Subcutaneous adipose tissue (tissue), 4 donors: ENCODE data around the gene CLEC7A. TPM values are rescaled to one million over a fixed set of nuclear protein-coding genes. Genes with fewer than 3 reads are reported as not detected.

Experiments
- total RNA-seq, 4 donors: library from RNA; depleted of rRNA; stranded (reverse); fragments of >200 nt; gene quantifications; one replicate each; pipeline ENCODE4 v1.1.0, GENCODE V29; 2016
- TF ChIP-seq, protein P1 (sequence below): fragments of 450-650 bp; IDR thresholded peaks from one replicate; pipeline ENCODE4 v1.5.1; 2016; ENCODE audit warnings: low read depth, mild to moderate bottlenecking, control low read depth, antibody characterized with exemption, moderate library complexity

CLEC7A gene
- 10 to 100 TPM; 14.7 to 87.5 (median 23.0) TPM for total RNA-seq

DNA sequence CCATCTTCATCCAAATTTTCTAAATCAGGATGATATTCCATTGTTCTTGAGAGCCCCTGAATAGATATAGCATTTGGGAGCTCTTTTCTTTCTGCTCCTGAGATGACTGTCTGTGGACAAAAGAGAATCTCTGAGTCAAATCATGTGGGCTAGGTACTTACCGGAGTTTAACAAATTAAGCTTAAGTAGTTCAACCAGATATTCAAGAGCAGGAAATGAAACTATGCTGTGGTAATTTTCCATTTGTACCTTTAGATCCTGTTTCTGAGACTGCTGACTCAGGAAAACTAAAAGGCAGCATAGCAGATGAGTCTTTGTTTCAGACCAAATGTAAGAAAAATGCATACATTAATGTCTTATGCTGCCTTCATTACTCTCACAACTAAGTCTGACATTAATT is at the start of gene CLEC7A:
Gene CLEC7A (minus strand): TSS at position 158 of the 400 bp plus-strand sequence. CDS start 117 bp downstream, at position 41.
- TF ChIP-seq, protein P1, sequence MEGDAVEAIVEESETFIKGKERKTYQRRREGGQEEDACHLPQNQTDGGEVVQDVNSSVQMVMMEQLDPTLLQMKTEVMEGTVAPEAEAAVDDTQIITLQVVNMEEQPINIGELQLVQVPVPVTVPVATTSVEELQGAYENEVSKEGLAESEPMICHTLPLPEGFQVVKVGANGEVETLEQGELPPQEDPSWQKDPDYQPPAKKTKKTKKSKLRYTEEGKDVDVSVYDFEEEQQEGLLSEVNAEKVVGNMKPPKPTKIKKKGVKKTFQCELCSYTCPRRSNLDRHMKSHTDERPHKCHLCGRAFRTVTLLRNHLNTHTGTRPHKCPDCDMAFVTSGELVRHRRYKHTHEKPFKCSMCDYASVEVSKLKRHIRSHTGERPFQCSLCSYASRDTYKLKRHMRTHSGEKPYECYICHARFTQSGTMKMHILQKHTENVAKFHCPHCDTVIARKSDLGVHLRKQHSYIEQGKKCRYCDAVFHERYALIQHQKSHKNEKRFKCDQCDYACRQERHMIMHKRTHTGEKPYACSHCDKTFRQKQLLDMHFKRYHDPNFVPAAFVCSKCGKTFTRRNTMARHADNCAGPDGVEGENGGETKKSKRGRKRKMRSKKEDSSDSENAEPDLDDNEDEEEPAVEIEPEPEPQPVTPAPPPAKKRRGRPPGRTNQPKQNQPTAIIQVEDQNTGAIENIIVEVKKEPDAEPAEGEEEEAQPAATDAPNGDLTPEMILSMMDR = no peak

DNA sequence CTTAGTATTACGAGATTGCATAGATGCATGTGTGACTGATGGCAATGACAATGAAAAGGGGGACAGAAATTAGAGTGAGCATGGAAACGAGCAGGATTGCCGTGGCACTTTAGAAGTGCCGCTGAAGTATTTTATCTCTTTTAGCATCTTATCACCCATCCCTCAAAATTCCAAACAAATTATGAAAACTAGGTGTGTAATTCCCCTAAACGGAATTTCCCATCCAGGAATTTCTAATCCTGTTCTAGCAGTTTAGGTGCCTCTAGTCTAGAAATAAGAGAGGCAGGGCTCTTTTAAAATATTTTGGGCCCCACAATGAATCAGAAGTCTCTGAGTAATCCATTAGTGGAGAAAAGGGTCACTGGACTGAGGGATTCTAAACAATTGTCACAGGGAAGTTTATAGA is 49.8 kb upstream of the CLEC7A start:
- TF ChIP-seq, protein P1 = no peak

DNA sequence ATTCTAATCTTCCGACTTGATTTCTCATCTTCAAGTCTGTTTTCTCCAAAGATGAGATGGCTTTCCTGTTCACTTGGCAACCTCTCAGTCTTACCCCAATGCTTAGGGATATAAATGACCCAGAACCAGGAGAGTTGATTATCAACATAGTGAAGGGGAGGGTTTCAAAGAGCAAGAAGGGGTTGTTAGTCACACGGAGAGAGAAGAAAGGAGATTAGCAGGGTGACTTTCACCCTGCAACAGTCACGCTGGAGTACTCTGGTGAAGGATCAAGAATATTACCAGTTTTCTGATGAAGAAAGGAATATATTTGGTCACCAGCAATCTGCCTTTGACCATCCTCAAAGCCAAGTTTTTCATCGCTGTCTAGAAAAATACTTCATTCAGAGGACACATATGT is 48.8 kb upstream of the CLEC7A start, which contains the start of gene TMEM52B:
Gene TMEM52B (plus strand): TSS at position 212 of the 400 bp plus-strand sequence. CDS start 543 bp downstream, outside the sequence.
- TF ChIP-seq, protein P1 = no peak

DNA sequence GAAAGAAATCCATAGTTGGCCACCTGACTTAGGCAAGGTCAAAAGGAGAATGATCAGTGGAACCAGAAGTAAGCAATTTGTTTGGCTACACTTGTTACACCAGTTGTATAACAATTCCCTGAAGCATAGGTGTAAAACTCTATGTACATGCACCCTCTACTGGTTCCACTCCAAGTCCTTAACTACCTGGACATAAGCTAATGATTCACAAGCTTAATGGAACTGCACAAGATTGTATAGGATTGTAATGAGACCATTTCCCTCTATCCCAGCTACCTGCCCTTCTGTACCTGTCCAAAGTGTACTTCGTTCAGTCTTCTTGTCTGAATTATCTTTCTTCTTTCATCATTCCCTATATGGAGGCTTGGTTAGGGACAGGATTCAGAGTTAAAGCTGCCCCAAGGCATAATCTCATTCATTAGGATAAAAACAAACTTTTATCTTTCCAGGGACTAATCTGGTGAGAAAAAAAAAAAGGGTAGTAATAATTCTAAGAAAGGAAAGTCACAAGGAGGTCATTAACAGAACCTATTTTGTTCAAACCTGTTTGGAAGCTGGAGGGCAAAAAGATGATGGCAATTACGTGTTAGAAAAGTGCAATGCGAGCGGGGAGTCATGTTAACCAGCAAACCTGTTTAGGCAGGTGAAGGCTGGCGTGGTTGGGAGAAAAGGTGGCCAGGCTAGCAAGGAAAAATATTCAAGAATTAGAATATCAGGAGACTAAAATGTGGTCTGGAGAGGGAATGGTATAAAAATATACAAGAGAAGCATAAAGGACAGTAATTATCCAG is 46.0 kb upstream of the CLEC7A start:
- TF ChIP-seq, protein P1 = no peak

DNA sequence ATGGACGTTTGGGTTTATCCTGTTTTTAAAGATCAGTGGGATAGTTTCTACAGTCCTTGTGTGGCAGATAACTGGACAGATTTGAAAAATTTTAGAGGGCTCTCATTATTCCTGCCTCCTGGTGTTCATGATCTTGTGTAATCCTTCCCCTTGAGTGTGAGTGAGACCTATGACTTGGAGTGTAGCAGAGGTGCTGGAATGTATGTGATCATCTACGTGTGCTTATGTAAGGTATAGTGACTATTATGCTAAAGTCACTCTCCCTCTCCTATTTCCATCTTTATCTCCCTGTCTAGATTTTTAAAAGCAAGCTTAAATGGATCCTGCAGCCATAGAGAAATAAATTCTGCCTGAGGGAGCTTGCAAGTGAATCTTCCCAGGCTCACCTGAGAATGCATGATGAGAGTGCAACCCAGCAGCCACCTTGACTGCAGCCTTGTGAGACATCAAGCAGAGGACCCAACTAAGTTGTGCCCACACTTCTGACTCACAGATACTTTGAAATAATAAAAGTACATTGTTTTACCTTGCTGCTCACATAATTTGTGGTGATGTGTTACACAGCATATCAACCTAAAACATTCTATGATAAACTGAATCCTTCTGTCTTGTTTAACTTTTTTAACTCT is 45.1 kb upstream of the CLEC7A start:
- TF ChIP-seq, protein P1 = no peak

DNA sequence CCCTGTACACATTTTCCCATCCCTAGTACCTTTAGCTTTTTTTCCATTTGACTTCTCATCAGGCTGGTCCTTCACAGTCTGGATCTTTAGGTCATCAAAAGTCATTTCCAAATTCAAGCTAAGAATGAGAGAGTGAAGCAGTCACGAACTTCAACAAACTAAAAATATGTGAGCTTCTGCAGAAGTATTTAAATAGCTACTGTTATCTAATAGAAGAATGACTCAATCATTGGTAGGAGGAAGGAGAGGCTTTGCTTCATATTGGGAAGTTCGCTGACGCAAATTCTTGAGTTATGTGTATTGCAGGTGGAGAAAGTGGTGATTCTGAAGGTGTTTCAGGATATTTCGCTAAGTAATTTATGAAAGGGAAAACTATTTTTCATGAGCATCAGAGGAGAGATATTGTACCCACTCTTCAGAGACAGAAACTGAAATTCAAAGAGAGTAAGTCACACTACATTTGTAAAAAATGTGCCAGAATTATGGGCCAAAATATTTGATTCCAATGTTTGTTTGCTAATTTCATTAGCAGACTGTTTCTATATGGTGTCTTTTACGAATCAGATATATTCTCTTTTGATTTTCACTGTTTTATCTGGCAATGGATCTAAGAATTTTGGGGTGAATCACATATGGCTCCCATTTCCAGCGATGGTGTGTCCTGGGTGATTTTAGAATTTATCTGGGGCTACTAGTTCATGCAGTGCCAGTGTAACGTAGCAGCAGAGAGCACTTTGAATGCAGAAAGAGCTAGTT is 42.2 kb upstream of the CLEC7A start, which contains the start of gene OLR1:
Gene OLR1 (minus strand): TSS at position 160 of the 756 bp plus-strand sequence. CDS start 55 bp downstream, at position 105.
- TF ChIP-seq, protein P1 = no peak
